ENCODE results near the gene TDRD9. TPM values are rescaled to one million over a fixed set of nuclear protein-coding genes. Genes with fewer than 3 reads are reported as not detected.
A peak's percentile ranks its signal among the peaks of the same experiment; 100 is the strongest.

Gene TDRD9
- total RNA-seq, 2 donors from 2014 or later: 8.6 to 20.8 TPM

GRCh38 chr14:104086210-104086660 is 158.0 kb downstream of the TDRD9 start:
- DNase-seq (ENCODE audit: low spot score): no peak
- Histone ChIP-seq H3K27ac (peak overlapping the region; percentile 88 to 91), H3K27me3 (no peaks in the 10 kb centered on the region), H3K4me3 (peak overlapping the region; percentile 50 to 54), H3K9me3 (no peaks in the 10 kb centered on the region), H3K36me3 (no peaks in the 10 kb centered on the region), H3K4me1 (peaks cover 0 to 57% of the 10 kb centered on the region in 2 donors)
- TF ChIP-seq CTCF (IDR thresholded peaks at IDR 0.05): no peak

GRCh38 chr14:104086661-104087461 is 158.6 kb downstream of the TDRD9 start:
- Histone ChIP-seq H3K4me1 (peaks cover 0 to 63% of the 10 kb centered on the region in 2 donors), H3K4me3 (peak overlapping the region; percentile 50 to 54), H3K27me3 (no peaks in the 10 kb centered on the region), H3K27ac (peak overlapping the region; percentile 88 to 91), H3K36me3 (no peaks in the 10 kb centered on the region), H3K9me3 (no peaks in the 10 kb centered on the region)
- no peak for TF ChIP-seq CTCF (IDR thresholded peaks at IDR 0.05)
- DNase-seq (ENCODE audit: low spot score): no peak

- Histone ChIP-seq H3K4me1 (peaks cover 0 to 59% of the 10 kb centered on the region in 2 donors), H3K27me3 (no peaks in the 10 kb centered on the region), H3K27ac (peak overlapping the region; percentile 88 to 91), H3K4me3 (no peak overlapping the region), H3K36me3 (no peaks in the 10 kb centered on the region), H3K9me3 (no peaks in the 10 kb centered on the region)
- no peak for TF ChIP-seq CTCF (IDR thresholded peaks at IDR 0.05)
- no peak for DNase-seq (ENCODE audit: low spot score)
Measured at GRCh38 chr14:104087505-104087904, 159.2 kb downstream of the TDRD9 start.

- Histone ChIP-seq H3K36me3 (no peaks in the 10 kb centered on the region), H3K27me3 (no peaks in the 10 kb centered on the region), H3K27ac (peak overlapping the region; percentile 88 to 91), H3K4me3 (no peak overlapping the region), H3K4me1 (peaks cover 0 to 53% of the 10 kb centered on the region in 2 donors), H3K9me3 (no peaks in the 10 kb centered on the region)
- DNase-seq (ENCODE audit: low spot score): no peak
- no peak for TF ChIP-seq CTCF (IDR thresholded peaks at IDR 0.05)
Measured at GRCh38 chr14:104087981-104088850, 160.0 kb downstream of the TDRD9 start.

DNA sequence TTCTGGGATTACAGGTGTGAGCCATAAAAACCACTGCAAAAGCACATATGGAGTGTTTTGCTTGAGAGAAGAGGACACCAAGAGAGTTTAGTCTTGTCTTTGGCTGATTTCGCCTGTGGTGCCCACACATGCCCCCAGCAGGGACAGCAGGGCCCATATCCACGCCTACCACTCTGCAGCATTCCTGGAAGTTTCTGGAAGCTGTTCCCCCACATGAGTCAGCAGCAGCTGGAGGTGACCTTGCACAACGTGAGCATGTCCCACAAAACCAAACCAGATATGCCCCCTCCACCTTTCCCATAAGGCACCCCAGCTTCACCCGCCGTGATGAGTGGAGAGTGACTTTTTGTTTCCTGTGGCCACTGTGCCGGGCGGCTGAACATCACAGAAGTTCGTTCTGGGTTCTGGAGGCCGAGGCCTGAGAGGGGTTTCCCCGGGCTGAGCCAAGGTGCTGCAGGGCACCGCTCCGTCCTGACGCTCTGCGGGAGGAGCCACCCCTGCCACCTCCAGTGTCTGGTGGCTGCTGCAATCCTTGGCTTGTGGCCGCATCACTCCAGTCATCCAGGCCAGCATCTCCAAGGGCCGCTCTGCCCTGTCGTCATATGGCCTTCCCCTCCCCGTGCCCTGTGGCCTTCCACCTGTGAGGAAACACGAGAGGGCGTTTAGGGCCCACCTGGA is 162.0 kb downstream of the TDRD9 start:
- TF ChIP-seq CTCF (IDR thresholded peaks at IDR 0.05): no peak
- peak overlapping the region; percentile 47 to 58 for H3K27ac ChIP-seq
- H3K4me1 ChIP-seq: peaks cover 0 to 34% of the 10 kb centered on the region in 2 donors
- no peaks in the 10 kb centered on the region for H3K9me3 ChIP-seq
- H3K4me3 ChIP-seq: no peak overlapping the region
- H3K36me3 ChIP-seq: no peaks in the 10 kb centered on the region
- no peak for DNase-seq (ENCODE audit: low spot score)
- H3K27me3 ChIP-seq: no peaks in the 10 kb centered on the region
